Stimulated activated CD4-positive, alpha-beta T cell treated with anti-CD3 and anti-CD28 coated beads, Interleukin-12 subunit alpha, Interleukin-12 subunit beta, amount 100 ng/mL, for 48 hours (primary cell): Measurements from ENCODE around the gene SIGLECL1.
"Not testable (repeated sequence)": the region's sequence is repeated elsewhere in the genome, so short reads cannot be mapped to it uniquely, and the experiment has no call there.

ENCODE experiments used
- DNase-seq, 3 donors: peaks; one replicate each; pipeline ENCODE4 v3.0.0-alpha.2; 2020; ENCODE audit warnings: low read depth in 2 of 3, low spot score in 1 of 3

The SIGLECL1 gene

DNA sequence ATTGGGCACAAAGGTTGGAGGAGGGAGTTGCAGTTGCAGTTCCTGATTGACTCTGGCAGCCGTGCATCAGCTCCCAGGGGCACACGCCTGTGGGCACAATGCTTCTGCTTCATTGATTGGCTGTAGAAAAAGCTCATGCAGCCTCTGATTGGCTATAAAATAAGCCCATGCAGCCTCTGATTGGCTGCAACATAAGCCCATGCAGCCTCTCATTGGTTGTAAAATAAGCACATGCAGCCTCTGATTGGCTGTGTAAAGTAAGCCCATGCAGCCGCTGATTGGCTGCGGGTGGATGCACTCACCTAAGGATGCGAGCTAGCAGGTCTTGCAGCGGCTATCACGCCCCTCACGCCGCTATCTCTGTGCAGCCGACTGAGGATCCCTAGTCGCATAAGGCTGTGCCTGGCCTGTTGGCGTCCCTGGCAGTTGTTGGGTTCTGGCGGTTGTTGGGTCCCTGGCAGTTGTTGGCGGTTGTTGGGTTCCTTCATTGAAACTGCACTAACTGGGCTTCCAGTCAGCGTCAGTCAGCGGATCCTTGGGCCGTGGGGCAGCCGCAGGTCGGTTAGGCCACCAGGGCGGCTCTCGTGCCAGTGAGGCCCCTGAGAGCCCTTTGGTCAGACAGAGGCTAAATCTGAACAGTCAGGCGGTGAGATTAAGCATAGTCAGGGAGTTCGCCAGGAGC lies at the start of gene SIGLECL1:
Gene SIGLECL1 (plus strand): TSS at position 295 of the 682 bp plus-strand sequence. CDS start 12,993 bp downstream, outside the sequence.
- DNase-seq, result no peak

DNA sequence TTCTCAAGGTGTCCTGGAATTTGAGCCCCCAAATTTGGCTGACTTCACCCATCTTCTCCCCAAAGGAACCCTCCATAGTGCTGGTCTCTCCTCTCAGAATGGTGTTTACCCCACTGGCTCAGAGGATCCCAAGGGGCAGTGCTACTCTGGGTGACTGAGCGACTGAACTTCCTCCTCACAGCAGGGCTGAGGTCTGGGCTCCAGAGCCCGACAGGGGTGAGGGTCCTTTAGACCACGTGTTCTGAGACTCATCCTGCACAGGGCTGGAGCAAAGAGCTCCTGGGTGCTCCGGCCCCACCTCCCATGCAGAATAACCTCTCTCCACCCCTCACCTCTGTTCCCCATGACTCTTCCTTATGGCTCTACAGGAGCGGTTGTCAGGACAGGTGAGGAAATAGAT lies 49.2 kb upstream of the SIGLECL1 start:
- no peak for DNase-seq

DNA sequence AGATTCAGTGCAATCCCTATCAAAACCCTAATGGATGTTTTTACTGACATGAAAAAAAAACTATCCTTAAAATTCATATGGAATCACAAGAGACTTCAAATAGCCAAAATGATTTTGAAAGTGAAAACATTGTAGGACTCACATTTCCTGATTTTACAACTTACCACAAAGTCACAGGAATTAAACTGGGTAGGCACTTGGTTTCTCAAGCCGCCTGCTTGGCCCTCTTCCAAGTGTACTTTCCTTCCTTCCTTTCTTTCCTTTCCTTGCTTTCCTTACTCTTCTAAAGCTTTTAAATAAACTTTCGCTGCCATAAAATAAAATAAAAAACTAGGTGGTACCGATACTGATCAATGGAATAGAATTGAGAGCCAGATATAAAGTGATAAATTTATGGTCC lies 47.0 kb upstream of the SIGLECL1 start:
- DNase-seq, result no peak

DNA sequence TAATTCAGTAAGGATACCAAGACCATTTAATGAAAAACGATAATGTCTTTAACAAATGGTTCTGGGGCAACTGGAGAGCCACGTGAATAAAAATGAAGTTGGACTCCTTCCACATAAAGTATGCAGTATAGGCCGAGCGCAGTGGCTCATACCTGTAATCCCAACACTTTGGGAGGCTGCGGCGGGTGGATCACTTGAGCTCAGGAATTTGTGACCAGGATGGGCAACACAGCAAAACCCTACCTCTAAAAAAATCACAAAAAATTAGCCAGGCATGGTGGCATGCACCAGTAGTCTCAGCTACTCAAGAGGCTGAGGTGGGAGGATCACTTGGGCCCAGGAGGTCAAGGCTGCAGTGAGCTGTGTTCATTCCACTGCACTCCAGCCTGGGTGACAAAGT lies 46.6 kb upstream of the SIGLECL1 start:
- no peak for DNase-seq

DNA sequence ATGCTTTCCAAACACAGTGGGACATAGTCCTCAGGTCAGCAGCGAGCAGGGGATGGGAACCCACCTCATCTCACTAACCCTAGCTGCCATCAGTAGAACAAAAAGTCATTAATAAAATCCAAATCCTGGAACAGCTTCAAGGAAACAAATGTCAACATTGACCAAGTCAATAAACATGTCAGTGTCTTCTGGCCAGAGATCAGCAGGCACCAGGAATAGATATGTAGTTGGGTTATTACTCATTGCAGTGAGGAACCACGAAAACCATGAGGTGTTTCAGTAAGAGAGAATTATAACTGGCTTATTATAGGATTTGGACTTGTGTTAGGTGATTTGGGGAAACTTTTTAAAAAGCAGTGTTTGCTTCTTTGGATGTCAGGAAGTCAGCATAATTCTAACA lies 43.1 kb upstream of the SIGLECL1 start:
- DNase-seq, result no peak

DNA sequence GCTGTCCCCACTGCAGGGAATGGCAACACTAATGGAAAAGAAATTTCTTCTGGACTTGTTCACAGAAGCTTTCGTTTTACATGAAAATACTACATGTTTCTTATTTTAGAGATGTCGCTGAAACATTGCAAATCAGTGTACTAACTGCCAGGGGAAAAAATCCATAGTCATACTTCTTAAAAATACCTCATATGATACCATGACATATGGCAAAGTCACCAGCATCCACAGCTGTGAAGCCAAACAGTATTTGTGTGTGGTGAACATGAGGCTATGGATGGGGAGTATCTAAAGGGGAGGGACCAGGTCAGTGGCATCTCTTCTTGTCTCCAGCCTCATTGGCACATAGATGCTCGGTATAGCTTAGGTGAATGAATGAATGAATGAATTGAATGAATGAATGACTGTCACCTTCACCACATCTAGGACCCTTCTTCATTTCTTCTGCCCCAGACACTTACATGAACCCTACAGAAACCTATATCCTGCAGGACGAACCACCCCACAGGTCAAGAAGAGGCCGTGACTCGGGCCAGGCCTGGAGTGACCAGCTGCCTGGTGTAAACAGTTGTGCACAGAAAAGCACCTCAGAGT lies 40.6 kb upstream of the SIGLECL1 start:
- DNase-seq, result no peak

DNA sequence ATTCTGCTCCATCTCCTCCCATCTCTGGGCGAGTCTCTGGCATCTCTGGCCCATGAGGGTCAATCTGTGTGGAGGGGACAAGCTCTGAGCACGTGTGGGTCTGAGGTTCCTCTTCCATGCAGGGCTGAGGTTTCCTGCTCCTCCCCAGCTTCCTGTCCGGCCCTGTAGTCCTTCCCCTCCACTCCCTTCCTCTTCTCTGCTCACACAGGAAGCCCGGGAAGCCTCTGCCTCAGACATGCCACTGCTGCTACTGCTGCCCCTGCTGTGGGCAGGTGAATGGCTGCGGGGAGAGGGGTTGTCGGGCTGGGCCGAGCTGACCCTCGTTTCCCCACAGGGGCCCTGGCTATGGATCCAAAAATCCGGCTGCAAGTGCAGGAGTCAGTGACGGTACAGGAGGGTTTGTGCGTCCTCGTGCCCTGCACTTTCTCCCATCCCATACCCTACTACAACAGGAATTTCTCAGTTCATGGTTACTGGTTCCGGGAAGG lies 40.0 kb upstream of the SIGLECL1 start:
- DNase-seq, result not testable (repeated sequence)

DNA sequence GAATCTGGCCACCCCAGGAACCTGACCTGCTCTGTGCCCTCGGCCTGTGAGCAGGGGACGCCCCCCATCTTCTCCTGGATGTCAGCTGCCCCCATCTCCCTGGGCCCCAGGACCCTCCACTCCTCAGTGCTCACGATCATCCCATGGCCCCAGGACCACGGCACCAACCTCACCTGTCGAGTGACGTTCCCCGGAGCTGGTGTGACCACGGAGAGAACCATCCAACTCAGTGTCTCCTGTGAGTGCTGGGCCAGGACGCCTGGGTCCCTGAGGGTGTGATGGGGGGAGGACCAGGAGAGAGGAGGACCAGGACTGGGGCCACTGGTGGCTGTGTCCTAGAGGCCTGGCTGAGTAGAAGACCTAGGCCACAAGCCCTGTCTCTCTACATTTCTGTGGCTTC lies 39.0 kb upstream of the SIGLECL1 start:
- no peak for DNase-seq

DNA sequence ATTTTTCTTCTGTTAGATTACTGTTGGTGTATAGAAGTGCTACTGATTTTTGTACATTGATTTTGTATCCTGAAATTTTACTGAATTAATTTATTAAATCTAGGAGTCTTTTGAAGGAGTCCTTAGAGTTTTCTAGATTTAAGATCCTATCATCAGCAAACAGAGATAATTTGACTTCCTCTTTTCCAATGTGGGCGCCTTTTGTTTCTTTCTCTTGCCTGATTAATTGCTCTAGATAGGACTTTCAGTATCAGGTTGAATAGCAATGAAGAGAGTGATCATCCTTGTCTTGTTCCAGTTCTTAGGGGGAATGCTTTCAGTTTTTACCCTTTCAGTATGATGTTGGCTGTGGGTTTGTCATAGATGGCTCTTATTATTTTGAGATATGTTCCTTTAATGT lies 31.6 kb upstream of the SIGLECL1 start:
- DNase-seq, result no peak

DNA sequence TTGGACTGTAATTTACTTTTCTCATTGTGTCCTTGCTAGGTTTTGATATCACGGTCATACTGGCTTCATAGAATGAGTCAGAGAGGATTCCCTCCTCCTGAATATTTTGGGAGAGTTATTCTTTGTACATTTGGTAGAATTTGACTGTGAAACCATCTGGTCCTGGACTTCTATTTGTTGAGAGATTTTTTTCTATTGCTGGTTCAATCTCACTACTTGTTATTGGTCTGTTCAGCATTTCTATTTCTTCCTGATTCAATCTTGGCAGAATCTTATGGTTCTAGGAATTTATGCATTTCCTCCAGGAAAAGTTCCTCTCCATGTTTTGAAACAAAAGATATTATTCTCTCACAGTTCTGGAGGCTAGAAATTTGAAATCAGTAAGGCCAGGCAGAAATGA lies 30.9 kb upstream of the SIGLECL1 start:
- no peak for DNase-seq

DNA sequence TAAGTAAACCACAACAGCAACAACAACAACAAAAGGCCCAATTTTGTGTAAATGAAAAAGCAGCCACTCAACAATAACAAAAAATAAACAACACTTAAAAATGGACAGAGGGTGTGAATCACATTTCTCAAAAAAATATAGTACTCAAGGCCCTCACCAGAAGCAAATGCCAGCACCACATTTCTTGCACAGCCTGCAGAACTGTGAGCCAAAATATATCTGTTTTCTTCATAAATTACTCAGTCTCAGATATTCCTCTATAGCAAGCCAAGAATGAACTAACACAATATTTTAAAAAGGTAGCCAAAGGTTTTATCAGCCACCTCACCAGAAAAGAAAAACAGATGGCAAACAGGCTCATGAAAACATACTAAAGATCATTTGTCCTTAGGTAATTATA lies 29.9 kb upstream of the SIGLECL1 start:
- DNase-seq, result no peak

DNA sequence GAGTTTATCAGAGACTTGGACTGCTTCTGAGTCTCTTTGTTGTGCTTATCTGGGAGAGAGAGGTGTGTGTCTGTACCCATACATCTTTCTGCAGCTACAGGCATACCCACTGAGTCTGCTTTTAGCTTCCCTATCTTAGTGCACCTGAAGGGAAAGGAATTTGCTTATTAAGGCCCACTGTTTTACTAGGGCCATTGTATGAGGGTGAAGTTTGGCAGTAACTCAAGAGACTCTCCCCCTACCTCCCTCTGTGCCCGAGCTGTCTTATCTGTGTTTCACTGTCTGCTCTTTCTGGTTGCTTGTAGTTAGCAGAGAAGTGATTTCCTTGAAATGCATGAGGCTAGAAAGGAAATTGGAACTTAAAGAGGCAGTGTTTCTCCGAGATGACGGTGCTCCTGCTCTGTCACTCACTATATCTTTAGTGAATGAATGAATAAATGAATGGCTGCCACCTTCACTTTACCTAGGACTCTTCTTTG lies 26.7 kb upstream of the SIGLECL1 start:
- no peak for DNase-seq

DNA sequence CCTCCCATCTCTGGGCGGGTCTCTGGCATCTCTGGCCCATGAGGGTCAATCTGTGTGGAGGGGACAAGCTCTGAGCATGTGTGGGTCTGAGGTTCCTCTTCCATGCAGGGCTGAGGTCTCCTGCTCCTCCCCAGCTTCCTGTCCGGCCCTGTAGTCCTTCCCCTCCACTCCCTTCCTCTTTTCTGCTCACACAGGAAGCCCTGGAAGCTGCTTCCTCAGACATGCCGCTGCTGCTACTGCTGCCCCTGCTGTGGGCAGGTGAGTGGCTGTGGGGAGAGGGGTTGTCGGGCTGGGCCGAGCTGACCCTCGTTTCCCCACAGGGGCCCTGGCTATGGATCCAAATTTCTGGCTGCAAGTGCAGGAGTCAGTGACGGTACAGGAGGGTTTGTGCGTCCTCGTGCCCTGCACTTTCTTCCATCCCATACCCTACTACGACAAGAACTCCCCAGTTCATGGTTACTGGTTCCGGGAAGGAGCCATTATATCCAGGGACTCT lies 25.9 kb upstream of the SIGLECL1 start, which contains the start of gene CD33:
Gene CD33 (plus strand): TSS at position 183 of the 496 bp plus-strand sequence. CDS start 39 bp downstream, at position 222.
- DNase-seq, result not testable (repeated sequence)

DNA sequence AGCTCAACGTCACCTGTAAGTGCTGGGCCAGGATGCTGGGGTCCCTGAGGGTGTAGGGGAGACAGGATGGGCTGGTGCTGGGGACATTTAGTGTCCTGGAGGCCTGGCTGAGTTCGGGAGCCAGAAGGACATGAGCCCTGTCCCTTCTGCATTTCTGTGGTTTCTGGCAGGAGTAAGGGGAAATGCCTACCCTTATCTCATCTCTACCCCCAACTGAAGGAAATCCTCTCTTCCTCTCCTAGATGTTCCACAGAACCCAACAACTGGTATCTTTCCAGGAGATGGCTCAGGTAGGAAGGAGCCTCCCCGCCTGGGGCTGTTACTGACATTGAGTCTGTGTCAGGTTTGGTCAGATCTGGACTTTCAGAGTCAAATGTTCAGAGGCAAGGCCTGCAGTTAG lies 24.8 kb upstream of the SIGLECL1 start:
- no peak for DNase-seq

DNA sequence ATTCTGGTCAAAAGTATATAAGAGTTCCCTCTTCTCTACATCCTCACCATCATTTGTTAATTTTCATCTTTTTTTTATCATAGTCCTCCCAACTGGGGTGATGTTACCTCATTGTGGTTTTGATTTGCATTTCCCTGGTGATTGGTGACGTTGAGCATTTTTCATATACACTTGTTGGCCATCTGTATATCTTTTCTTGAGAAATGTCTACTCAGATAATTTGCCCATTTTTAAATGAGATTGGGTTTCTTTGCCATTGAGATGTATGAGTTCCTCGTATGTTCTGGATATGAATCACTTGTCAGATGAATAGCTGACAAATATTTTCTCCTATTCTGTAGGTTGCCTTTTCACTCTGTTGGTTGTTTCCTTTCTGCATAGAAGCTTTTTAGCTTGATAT lies 23.6 kb upstream of the SIGLECL1 start:
- DNase-seq, result no peak

DNA sequence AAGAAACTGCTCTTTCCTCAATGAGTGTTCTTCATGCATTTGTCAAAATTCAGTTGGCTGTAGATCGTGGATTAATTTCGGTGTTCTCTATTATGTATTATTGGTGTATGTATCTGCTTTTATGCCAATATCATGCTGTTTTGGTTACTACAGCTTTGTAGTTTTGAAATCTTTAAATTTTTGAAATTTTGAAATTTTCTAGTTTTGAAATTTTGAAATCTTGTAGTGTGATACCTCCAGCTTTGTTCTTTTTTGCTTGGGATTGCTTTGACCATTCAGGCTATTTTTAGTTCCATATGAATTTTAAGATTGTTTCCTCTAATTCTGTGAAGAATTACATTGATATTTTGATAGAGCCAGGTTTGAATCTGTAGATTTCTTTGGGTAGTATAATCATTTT lies 22.9 kb upstream of the SIGLECL1 start:
- no peak for DNase-seq

DNA sequence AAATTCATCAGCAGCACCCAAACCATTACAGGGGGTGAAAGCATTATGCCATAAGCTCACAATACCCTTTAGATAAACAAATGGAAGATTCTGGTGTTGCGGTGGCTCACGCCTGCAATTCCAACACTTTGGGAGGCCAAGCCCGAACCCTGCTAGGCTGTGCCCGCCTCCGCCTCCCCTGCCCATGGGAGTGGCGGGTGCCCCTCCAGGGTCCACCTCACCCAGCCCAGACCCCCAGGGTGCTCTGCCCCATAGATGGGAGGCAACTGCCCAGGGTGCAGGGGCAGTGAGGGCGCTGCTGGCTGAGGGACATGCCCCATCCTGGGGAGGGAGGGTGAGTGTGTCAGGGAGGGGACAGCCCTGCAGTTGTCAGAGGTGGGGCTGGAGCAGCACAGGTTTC lies 10.0 kb upstream of the SIGLECL1 start:
- DNase-seq, result no peak

DNA sequence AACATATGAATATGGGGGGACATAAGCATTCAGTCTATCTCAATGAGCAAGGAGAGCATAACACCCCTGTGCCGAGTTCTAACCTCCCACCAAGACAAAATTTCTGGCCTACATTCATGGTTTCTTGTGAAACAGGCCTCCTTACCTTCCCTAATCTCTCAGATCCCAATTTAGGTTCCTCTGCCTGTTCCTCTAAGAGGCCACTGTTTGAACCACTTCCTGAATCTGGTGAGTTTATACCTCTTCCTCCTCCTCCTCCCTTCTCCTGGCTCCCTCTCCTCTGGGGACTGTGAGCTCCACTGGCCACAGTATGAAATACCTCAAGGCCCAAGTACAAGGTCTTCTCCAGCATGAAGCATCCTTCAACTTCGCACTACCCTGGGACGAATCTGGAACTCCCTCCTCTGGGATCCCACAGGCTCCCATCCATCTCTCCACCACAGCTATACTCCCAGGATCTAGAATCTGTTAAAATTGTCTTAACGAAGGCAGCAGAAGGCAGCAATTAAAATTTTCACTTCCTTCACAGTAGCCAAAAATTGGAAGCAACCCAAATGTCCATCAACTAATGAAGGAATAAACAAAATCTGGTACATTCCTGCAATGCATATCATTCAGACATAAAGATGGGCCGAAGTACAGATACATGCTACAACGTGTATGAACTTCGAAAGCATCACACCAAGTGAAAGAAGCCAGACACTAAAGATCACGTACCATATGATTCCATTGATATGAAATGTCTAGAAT lies 7.8 kb upstream of the SIGLECL1 start:
- no peak for DNase-seq

DNA sequence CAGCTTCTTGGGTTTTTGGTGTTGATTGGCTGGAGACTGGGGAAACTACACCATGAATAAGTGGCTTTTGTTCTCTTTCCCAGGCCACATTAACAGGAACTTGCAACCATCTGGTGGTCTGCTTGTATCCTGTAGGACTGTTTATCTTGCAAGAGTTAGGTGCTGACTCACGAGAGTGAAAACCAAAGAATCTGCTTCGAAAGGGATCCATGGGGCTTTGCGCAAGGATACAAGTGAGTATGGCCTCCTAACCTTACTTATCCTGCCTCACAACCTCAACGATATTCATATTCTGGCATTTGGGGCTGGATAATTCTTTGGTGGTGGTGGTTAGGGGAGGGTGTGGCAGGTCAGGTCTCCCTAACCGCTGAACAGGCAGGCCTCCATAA lies 4.7 kb upstream of the SIGLECL1 start:
- no peak for DNase-seq

DNA sequence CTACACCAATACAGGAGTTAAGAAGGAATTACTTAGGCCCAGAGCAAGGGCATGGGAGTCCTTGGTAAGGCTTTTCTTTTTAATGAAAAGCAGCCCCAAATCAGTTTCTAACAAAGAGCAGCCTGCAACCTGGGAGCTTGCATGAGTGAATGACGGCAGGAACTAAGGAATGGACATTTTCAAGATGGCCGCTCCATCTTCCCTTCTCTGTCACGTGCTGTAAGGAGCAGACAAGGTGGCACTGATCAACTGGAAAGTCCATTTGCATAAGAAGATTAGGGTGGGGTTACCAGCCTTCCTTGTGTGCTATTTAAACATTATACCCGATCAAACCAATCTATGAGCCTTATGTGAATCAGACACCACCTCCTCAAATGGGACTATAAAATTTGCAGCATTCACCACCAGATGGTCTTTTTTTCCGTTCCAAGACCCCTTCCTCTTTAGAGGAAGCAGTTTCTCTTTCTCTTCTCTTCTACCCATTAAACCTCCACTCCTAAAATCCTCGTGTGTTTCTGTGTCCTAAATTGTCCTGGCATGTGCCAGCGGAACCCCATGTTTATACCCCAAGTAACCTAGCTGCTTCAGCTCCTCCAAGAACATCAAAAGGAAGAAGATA lies 2.8 kb upstream of the SIGLECL1 start:
- no peak for DNase-seq

DNA sequence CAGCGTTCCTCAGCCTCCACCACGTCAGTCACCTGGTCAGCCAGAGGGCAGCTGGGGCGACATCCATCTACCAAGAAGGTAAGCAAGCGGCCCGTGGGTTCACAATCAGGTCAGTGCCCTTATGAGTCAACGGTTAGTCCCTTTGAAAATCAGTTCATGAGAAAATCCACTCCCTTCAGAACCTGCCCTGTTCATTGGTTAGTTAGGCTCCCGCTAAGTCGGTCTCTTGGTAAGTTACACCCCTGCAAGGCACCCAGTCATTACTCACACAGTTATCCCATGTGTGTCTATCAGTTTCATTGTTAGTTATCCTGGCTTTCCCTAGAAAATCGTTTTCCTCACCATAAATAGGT lies 564 bp downstream of the SIGLECL1 start:
- no peak for DNase-seq
